Activated T-cell treated with anti-CD3 and anti-CD28 coated beads, Interleukin-2, amount 50 U/mL, for 4 hours (primary cell): ENCODE data around the gene NPHS1. TPM values are rescaled to one million over a fixed set of nuclear protein-coding genes. Genes with fewer than 3 reads are reported as not detected.

Experiments
- total RNA-seq, 3 donors: library from RNA; stranded (reverse); gene quantifications; one replicate each; pipeline ENCODE4 v1.2.1, GENCODE V29; 2021

Gene NPHS1
- total RNA-seq, 3 donors from 2014 or later, result 0.13 to 0.16 TPM; not detected in 1

Other genes starting within 250 kb of the NPHS1 start
- gene HAUS5, start 239.8 kb downstream of the NPHS1 start, total RNA-seq, result 10 to 100 TPM; 39.2 to 48.1 (median 41.3) TPM
- 100 to 1,000 TPM; 136 to 153 (median 139) TPM for gene RBM42, start 223.5 kb downstream of the NPHS1 start, total RNA-seq
- gene ETV2, start 210.8 kb downstream of the NPHS1 start, total RNA-seq, result 1 to 10 TPM in 1 of 3 donors, under 1 TPM in 2; 0.16 to 1.2 (median 0.56) TPM
- 100 to 1,000 TPM; 462 to 480 (median 465) TPM for gene COX6B1, start 204.2 kb downstream of the NPHS1 start, total RNA-seq
- under 1 TPM; 0.22 to 0.26 (median 0.23) TPM for gene UPK1A, start 186.0 kb downstream of the NPHS1 start, total RNA-seq
- gene ZBTB32, start 147.9 kb downstream of the NPHS1 start, total RNA-seq, result 100 to 1,000 TPM in 2 of 3 donors, 10 to 100 TPM in 1; 90.8 to 136 (median 101) TPM
- gene KMT2B, start 134.5 kb downstream of the NPHS1 start, total RNA-seq, result 10 to 100 TPM; 64.1 to 74.8 (median 74.5) TPM
- gene IGFLR1, start 110.1 kb downstream of the NPHS1 start, total RNA-seq, result 10 to 100 TPM; 24.0 to 32.7 (median 29.8) TPM
- gene U2AF1L4, start 107.1 kb downstream of the NPHS1 start, total RNA-seq, result 10 to 100 TPM; 18.9 to 25.2 (median 19.4) TPM
- 10 to 100 TPM; 46.1 to 49.3 (median 47.9) TPM for gene PSENEN, start 106.9 kb downstream of the NPHS1 start, total RNA-seq
- 1 to 10 TPM; 5.8 to 6.4 (median 6.4) TPM for gene LIN37, start 103.9 kb downstream of the NPHS1 start, total RNA-seq
- gene HSPB6, start 95.5 kb downstream of the NPHS1 start, total RNA-seq, result under 1 TPM; 0.22 to 0.46 (median 0.37) TPM
- 10 to 100 TPM; 27.2 to 33.7 (median 27.3) TPM for gene PROSER3, start 94.3 kb downstream of the NPHS1 start, total RNA-seq
- gene ARHGAP33, start 76.9 kb downstream of the NPHS1 start, total RNA-seq, result 1 to 10 TPM; 5.5 to 6.9 (median 6.2) TPM
- gene PRODH2, start 39.7 kb downstream of the NPHS1 start, total RNA-seq, result not detected
- under 1 TPM; 0.24 to 0.92 (median 0.86) TPM for gene KIRREL2, start 4.4 kb upstream of the NPHS1 start, total RNA-seq
- under 1 TPM in 2 of 3 donors, not detected in 1; 0.24 to 0.34 TPM for gene APLP1, start 16.1 kb upstream of the NPHS1 start, total RNA-seq
- 100 to 1,000 TPM; 138 to 149 (median 142) TPM for gene NFKBID, start 48.0 kb upstream of the NPHS1 start, total RNA-seq
- gene HCST, start 50.0 kb upstream of the NPHS1 start, total RNA-seq, result 10 to 100 TPM; 22.6 to 37.1 (median 24.0) TPM
- gene TYROBP, start 55.8 kb upstream of the NPHS1 start, total RNA-seq, result under 1 TPM in 2 of 3 donors, not detected in 1; 0.52 to 0.69 TPM
- gene LRFN3, start 83.9 kb upstream of the NPHS1 start, total RNA-seq, result 10 to 100 TPM; 14.1 to 15.3 (median 14.4) TPM
- gene SDHAF1, start 142.7 kb upstream of the NPHS1 start, total RNA-seq, result 10 to 100 TPM; 27.3 to 29.7 (median 28.0) TPM
- gene SYNE4, start 156.3 kb upstream of the NPHS1 start, total RNA-seq, result 1 to 10 TPM in 2 of 3 donors, under 1 TPM in 1; 0.92 to 1.4 (median 1.2) TPM
- 10 to 100 TPM; 33.1 to 38.2 (median 36.1) TPM for gene ALKBH6, start 161.7 kb upstream of the NPHS1 start, total RNA-seq
- 1 to 10 TPM in 1 of 3 donors, under 1 TPM in 2; 0.33 to 1.4 (median 0.58) TPM for gene CLIP3, start 180.4 kb upstream of the NPHS1 start, total RNA-seq
- 1 to 10 TPM in 1 of 3 donors, under 1 TPM in 2; 0.76 to 1.2 (median 0.90) TPM for gene THAP8, start 201.8 kb upstream of the NPHS1 start, total RNA-seq
- gene WDR62, start 202.4 kb upstream of the NPHS1 start, total RNA-seq, result 10 to 100 TPM; 10.3 to 14.6 (median 12.5) TPM